AG04450 (cell line): ENCODE measurements around the gene CLTCL1. TPM values are rescaled to one million over a fixed set of nuclear protein-coding genes. Genes with fewer than 3 reads are reported as not detected.

Source experiments
- CTCF ChIA-PET: fragments of 300-600, 350-600 bp; formaldehyde crosslinking; extraction: SDS; loops from one replicate; lab custom pipeline; 2022; ENCODE audit warnings: antibody characterized with exemption, inconsistent platforms; lab: Charles Lee
- POLR2A ChIA-PET: fragments of 350-600 bp; formaldehyde crosslinking; extraction: SDS; loops from one replicate; lab custom pipeline; 2021; ENCODE audit warnings: antibody characterized with exemption, inconsistent platforms; lab: Yijun Ruan, JAX
- DNase-seq: peaks from one replicate; pipeline ENCODE4 v3.0.0-alpha.2; 2011; ENCODE audit warnings: low read depth, low spot score
- H3K27ac ChIP-seq: one replicate; pipeline ENCODE4 v1.5.1; 2012; ENCODE audit warnings: low read depth, low read length, control low read depth
- H3K27me3 ChIP-seq: one replicate; pipeline ENCODE4 v1.6.0; 2012; ENCODE audit warnings: low read length; ENCODE audit not compliant: control insufficient read depth, insufficient read depth
- H3K4me3 ChIP-seq: 2 replicates; pipeline ENCODE4 v1.5.1; 2011; ENCODE audit warnings: mild to moderate bottlenecking, low read depth, low read length, control low read depth
- H3K9me3 ChIP-seq: 2 replicates; pipeline ENCODE4 v1.5.1; 2012; ENCODE audit warnings: low read length; ENCODE audit not compliant: control insufficient read depth, insufficient read depth
- CTCF ChIP-seq: IDR thresholded peaks from 2 replicates; pipeline ENCODE4 v1.5.1; 2011; ENCODE audit warnings: low read depth, low read length, control low read depth, inconsistent platforms
- polyA plus RNA-seq: library from polyadenylated mRNA; depleted of rRNA; stranded (reverse); fragments of >200 nt; gene quantifications from 2 replicates; pipeline ENCODE4 v1.2.3, GENCODE V29; 2011

CLTCL1 gene
- polyA plus RNA-seq, 1 experiment, result 6.6 TPM

- ChIA-PET POLR2A (no interaction called here), CTCF (no interaction called here)
- Histone ChIP-seq H3K27me3 (no peaks in the 10 kb centered on the region), H3K9me3 (no peaks in the 10 kb centered on the region; the same call in 1 of the 2 replicates), H3K27ac (no peak overlapping the region), H3K4me3 (no peak overlapping the region)
- no peak for DNase-seq
- TF ChIP-seq CTCF, result no peak
Observed at GRCh38 chr22:19197997-19198865, 93.3 kb downstream of the CLTCL1 start.

GRCh38 chr22:19196841-19197612 lies 94.5 kb downstream of the CLTCL1 start:
- ChIA-PET CTCF (interaction anchor here (0.7 kb wide), 1 partner anchor 121 kb away, joined by 4 read pairs; no protein-coding TSS in a partner anchor), POLR2A (no interaction called here)
- no peak for DNase-seq
- no peak overlapping the region for H3K27ac ChIP-seq
- no peaks in the 10 kb centered on the region for H3K9me3 ChIP-seq
- H3K4me3 ChIP-seq, result no peak overlapping the region
- H3K27me3 ChIP-seq, result no peaks in the 10 kb centered on the region
- no peak for TF ChIP-seq CTCF

GRCh38 chr22:19195796-19196731 lies 95.5 kb downstream of the CLTCL1 start:
- TF ChIP-seq CTCF, result no peak
- Histone ChIP-seq H3K9me3 (no peaks in the 10 kb centered on the region), H3K27me3 (no peaks in the 10 kb centered on the region), H3K4me3 (no peak overlapping the region), H3K27ac (no peak overlapping the region)
- POLR2A ChIA-PET, result interaction anchor here (0.7 kb wide), 1 partner anchor 96 kb away, joined by 3 read pairs; no protein-coding TSS in a partner anchor
- CTCF ChIA-PET, result no interaction called here
- DNase-seq, result no peak

- POLR2A ChIA-PET, result no interaction called here
- H3K4me3 ChIP-seq, result no peak overlapping the region
- CTCF ChIA-PET, result no interaction called here
Observed at GRCh38 chr22:19194766-19195536, 96.6 kb downstream of the CLTCL1 start.

More at GRCh38 chr22:19194766-19195536, 96.6 kb downstream of the CLTCL1 start:
- H3K27ac ChIP-seq, result no peak overlapping the region
- DNase-seq, result no peak
- no peak for TF ChIP-seq CTCF
- H3K27me3 ChIP-seq, result no peaks in the 10 kb centered on the region
- no peaks in the 10 kb centered on the region for H3K9me3 ChIP-seq
